Measurements from ENCODE around the gene PGBD5. TPM values are rescaled to one million over a fixed set of nuclear protein-coding genes. Genes with fewer than 3 reads are reported as not detected.

The PGBD5 gene
- total RNA-seq, 1 donor from 2014 or later = 6.6 TPM

DNA sequence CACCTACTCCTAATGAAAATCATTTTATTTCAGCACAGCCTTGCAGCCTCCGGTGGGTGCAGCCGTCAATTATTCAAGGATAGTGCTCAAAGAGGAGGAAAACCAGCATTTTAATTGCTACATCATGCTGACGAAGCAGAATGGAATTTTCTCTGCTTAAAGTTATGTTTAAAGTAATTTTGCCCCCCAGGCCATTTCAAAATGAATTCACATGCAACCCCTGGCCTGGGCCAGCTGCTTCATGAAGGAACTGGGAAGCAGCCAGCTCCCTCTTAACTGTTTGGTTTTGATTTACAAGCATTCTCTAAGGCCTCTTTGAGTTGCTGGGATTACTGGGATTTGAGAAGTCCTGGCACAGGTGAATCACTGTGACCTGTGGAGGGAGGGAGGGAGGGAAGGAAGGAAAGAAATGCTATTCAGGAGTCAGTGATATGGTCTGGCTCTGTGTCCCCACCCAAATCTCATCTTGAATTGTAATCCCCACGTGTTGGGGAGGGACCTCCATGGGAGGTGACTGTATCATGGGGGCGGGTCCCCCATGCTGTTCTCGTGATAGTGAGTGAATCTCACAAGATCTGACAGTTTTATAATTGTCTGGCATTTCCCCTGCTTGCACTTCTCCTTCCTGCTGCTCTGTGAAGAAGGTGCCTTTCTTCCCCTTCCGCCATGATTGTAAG is 66.0 kb downstream of the PGBD5 start:
- intact Hi-C loops (cut with DNase I) = no loop called here
- no peak for ATAC-seq
- DNase-seq (ENCODE audit: low spot score) = no peak

DNA sequence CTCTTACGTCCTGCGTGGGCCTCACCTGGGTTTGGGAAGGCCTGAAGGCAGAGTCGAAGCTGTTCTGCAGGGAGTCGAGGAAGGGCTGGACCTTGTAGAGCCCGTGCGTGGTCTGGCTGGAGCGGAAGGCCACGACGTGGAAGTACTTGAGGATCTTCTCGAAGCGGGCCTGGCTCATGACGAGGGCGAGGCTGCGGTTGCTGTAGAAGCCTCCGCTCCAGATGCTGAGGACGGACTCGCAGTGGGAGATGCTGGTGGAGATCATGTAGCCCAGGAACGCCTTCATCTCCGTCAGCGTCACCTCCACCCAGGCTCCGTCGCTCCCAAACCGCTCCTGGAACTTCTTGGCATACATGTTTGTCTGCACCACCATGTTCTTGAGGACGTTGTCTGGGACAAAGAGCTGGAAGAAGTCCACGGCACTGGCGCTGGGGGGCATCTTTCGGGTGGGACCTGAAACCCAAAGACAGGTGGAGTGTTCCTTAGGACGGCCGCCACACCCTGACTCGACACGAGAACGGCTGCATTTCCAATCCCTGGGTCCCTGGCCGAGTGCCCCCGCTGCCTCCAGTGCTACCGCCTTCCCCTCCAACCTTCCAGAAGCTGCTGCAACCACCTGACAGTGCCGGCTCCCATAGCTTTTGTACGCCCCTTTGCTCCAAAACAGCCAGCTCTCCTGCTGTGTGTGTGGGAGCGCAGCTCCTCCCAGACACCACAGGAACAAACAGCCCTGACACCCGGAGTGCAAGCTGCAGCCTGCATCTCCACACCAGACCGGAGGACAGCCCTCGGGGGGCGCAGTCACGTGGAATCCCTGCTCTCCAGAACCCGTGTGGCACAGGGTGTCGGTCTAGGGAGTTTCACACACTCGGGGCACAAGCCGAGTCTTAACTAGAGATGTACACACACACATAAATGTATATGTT is 69.0 kb downstream of the PGBD5 start:
- intact Hi-C loops (cut with DNase I) = no loop called here
- no peak for ATAC-seq

DNA sequence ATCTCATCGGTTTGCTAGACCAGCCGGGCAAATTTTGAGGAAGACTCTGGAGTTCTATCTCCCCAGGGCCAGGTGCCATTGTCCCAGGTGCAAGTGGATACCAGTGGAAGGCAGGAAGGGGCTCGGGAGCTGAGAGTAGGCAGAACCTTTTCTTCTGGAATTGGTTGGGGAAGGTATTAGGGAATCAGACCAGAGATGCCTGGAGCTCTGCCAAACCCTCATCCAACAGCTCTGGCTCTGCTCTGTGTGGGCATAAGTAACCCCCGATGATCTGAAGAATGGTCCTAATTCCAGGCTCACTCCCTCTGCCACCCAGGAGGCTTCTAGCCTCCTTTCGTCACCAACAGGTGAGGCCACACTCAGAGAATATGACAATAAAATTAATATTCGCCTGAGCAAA is 69.9 kb downstream of the PGBD5 start:
- ATAC-seq = no peak
- intact Hi-C loops (cut with DNase I) = no loop called here
- no peak for DNase-seq (ENCODE audit: low spot score)

More for the DNA sequence above, 69.0 kb downstream of the PGBD5 start:
- no peak for DNase-seq (ENCODE audit: low spot score)

DNA sequence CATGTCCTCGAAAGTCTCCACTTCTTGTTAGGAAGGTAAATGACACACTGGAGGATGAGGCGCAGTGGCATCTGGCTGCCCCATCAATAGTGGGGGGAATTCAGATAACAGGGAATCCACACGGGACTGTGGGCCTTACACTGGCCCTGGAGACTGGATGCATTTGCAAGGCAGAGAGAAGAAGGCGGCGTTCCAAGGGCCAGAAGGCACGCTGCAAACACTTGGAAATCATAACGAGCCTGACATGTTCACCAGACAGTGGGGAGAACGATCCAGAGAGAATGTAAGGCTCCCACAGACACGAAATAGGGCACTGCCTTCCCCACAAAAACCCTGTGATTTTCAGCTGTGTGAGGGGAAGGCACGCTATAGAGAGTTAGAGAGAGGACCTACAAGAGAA is 70.5 kb downstream of the PGBD5 start:
- no peak for ATAC-seq

DNA sequence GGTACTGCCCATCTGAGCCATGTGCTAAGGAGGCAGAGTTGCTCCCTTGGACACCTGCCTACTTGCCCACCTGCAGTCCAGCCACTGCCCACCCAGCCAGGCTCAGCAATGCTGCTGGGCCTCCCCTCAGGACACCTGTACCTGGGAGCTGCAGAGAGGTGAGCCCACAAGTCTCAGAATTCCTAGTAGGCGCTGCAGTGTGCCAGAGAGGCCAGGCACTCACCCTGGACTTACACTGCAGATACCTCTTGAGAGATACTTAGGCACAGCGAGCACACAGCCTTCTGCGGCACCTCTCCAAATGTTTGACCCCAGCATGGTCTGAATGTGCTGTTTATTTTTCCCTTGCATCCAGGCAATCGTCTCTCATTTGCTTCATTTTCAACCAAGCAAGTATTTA is 71.0 kb downstream of the PGBD5 start:
- ATAC-seq (no peak), DNase-seq (ENCODE audit: low spot score) (no peak)
- intact Hi-C loops (cut with DNase I) = no loop called here

More for the DNA sequence above, 70.5 kb downstream of the PGBD5 start:
- intact Hi-C loops (cut with DNase I) = no loop called here
- DNase-seq (ENCODE audit: low spot score) = no peak

DNA sequence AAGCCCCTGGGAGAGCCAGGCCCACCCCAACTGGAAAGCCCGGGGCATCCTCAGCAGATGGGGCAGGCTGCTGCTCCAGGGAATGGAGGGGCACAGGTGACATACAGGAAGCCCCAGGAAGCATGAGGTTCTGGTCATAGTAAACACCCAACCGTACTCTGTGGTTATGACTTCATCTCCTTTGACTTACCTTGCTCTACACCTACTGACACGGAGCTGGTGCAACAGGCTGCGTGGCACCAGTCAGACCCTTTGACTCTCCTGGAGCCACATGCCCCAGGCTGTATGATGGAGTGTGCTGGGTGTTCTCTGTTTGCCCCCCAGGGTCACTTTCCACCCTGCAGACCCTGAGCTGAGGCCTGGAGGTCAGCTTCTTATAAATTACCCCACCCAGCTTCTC is 72.1 kb downstream of the PGBD5 start:
- no peak for DNase-seq (ENCODE audit: low spot score)
- intact Hi-C loops (cut with DNase I) = no loop called here
- ATAC-seq = no peak

DNA sequence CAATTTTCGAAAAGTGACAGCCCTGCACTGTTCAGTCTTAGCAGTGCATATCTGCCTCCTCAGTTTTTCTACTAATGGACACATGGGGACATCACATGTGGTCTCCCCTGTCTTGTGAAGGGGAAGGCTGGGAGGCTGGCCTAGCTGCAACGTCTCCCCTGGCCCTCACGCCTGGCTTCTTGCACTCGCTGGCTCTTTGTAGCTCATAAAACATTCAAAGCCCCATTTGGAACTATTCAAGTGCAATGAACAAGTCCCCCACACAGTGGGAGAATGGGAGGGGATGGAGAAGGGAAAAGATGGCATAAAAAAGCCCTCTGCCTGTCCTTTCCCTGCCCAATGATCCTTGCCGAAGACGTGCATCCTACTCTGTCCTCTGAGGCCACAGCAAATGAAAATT is 73.6 kb downstream of the PGBD5 start:
- DNase-seq (ENCODE audit: low spot score) = no peak
- no peak for ATAC-seq
- intact Hi-C loops (cut with DNase I) = no loop called here

DNA sequence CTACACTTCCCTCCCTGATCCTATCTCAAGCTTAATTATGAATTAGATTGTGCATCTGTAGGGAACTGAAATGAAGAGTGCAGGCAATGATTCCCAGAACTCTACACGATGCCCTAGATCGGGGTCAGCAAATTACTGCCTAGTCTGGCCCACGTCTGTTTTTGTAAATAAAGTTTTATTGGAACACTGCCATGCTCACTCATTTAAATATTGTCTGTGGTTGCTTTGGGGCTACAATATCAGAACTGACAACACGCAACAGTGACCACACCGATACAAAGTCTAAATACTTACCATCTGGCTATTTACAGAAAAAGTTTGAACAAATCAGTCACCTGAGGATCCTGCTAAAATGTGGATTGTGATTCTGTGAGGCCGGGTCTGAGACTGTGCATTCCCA is 74.1 kb downstream of the PGBD5 start:
- intact Hi-C loops (cut with DNase I) = no loop called here
- no peak for ATAC-seq
- no peak for DNase-seq (ENCODE audit: low spot score)

DNA sequence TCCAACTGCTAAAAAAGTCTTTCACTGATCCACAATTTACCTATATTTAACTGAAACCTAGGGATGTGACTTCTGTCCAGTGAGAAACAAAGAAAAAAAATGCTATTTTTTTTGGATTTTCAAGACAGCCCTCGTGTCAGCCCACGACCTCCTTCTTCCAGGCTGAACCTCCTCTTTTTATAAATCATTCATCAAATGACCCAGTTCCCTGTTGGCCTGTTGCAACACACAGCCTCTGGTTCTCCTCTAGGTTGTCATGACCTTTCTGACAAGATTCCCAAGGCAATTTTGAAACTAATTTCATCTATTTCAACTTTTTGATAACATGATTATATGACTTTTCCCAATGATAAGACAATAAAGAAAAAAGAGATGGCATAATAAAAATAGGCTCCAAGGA is 74.6 kb downstream of the PGBD5 start:
- ATAC-seq (peak; percentile 66), DNase-seq (ENCODE audit: low spot score) (no peak)
- intact Hi-C loops (cut with DNase I) = no loop called here

DNA sequence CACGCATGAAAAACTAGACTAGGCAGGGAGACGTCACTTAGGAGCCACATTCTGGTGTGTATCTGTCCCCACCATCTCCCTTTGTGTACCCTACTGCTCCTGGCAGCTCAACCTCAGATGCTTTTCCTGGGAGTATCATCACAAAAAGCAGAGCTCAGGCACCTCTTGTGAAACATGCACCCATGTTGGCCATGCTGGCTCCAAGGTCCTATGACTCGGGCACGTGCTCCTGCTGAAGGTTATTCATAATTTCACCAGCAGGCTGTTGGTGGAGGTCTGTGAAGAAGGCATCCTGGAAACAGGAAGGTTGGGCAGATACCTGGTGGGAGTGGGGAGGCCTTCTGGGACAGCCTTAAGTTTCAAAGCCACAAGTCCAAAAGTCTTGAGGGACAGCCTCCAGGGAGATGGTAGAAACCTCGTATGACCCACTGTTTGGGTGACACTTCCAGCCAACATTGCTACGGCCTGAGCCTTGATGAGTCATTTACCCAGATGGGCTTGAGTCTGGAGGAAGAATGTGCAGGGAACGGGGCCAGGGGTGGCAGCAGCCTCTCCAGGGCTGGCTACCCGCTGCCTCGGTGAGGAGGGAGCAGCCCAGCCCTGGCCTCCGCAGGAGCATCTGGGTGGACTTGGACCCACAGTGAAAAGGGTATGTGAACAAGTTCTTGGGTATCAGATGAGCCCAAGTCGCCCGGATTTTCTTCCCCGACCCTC is 75.8 kb downstream of the PGBD5 start:
- intact Hi-C loops (cut with DNase I) = no loop called here
- DNase-seq (ENCODE audit: low spot score) (no peak), ATAC-seq (no peak)

DNA sequence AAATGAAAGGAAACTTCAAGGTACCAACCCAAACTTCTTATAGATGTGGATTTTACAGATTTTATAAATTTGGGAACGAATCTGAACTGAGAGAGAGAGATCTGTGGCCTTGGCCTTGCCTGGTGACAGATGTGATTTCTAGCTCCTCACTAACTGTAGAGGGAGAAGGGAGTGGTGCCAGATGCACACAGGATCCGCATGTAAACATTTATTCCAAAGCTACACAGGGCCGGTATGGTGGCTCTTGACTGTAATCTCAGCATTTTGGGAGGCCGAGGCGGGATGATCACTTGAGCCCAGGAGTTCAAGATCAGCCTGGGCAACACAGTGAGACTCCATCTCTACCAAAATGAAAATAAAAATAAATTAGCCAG is 77.1 kb downstream of the PGBD5 start:
- DNase-seq (ENCODE audit: low spot score) (no peak), ATAC-seq (no peak)
- intact Hi-C loops (cut with DNase I) = no loop called here

DNA sequence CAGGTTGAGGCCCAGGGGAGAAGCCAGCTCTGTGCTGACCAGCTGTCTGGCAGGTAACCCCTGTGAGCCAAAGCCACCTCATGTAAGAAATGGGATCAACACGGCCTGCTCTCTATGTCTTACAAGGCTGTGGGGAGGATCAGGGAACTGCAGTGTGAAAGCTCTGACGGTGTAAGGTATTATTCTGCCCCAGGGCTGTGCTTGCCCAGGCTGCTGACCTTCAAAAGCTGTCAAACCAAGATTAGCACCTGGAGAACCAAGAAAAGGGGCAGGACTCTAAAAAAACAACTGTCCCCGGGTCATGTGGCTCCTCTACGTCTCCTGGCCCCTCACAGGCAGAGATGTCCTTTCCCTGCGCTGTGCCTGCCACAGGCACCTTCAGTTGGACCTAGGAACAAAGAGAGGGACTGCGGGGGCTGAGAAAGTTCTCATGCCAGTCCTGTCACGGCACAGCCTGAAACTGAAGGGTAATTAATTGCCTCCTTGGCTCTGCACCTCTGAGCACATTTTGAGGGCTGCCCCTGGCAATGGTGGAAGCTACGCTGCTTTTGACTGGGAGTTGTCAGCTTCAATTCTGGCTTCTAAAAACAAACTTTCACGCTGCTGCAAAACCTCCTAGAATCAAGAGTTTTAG is 77.6 kb downstream of the PGBD5 start:
- DNase-seq (ENCODE audit: low spot score) = no peak
- intact Hi-C loops (cut with DNase I) = no loop called here
- ATAC-seq = no peak

DNA sequence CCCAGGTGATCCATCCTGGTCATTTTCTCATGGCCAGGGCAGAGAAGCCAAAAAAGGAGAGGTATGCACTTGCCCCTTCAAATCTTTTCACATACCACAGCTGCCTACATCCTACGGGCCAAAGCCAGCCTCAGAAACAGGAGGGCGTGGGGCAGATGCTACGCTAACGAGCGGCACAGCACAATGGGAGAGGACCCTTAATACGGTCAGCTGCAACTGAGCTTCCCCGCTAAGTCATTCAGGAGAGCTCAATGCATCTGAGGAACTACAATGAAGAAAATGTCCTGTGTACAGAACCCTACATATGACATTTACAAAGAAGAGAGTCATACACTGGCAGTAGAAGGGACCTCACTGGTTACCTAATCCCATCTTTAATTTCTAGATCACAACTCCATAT is 78.2 kb downstream of the PGBD5 start:
- DNase-seq (ENCODE audit: low spot score) (no peak), ATAC-seq (no peak)
- intact Hi-C loops (cut with DNase I) = no loop called here

DNA sequence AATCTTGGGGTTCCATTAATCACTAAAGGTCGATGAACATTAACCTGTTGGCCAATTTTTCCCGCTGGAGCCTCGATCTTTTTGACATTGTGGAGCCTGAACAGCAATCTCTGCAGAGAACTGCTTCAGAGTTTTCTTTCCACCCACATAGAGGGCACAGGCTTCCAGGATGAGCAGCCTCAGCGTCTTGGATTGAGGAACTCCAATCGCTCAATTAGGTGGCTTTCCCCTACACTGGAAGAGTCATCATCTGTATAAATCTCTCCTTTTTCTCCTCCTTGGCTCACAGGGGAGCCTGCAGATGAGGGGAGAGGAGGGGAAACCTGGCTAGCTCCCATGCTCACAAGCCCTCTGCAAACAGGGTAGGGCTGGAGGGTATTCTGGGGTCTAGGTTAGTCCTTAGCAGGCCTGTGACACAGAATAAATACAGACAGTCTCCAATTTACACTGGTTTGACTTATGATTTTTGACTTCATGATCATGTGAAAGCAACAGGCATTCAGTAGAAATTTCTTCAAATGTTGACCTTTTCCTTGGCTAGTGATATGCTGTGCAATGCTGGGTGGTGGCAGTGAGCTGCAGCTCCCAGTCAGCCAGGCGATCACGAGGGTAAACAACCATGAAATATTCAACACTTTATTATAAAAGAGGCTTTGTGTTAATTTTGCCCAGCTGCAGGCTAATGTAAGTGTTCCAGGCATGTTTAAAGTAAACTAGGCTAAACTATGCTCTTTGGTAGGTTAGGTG is 80.8 kb downstream of the PGBD5 start:
- intact Hi-C loops (cut with DNase I) = no loop called here
- ATAC-seq = peak; percentile 88
- no peak for DNase-seq (ENCODE audit: low spot score)

DNA sequence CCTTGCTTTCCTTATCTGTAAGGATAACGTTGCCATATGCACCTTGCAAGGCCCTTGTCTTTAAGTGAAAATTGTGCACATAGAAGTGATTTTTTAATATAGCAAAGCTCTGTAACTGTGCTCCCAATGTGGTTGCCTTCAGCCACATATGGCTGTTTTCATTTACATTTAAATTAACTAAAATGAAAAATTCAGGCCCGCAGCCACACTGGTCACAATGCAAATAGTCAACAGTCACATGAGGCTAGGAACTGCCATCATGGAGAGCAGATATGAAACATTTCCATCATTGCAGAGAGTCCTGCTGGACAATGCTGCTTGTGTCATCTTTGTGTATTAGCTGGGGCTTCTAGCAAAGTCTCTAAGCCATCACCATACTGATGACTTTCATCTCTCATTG is 83.4 kb downstream of the PGBD5 start:
- DNase-seq (ENCODE audit: low spot score) = no peak
- ATAC-seq = no peak
- intact Hi-C loops (cut with DNase I) = no loop called here

DNA sequence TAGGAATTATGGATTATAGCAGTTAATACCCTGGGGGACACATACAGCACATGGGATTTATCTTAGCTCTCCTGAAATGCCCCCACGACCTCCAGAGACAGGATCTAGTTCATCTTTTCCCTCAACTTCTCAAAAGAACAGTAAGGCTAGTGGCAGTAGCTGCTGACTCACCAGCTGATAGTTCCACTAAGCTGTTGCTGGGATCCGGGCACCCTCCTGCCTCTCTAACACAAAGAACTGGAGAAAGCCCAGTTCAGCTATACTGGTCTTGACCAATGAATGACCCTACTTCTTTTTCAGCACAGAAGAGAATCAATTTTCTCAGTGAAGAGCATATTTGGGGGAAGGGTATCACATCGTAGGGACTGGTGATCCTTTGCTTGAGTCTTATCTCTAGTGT is 84.1 kb downstream of the PGBD5 start:
- no peak for DNase-seq (ENCODE audit: low spot score)
- intact Hi-C loops (cut with DNase I) = no loop called here
- ATAC-seq = no peak

DNA sequence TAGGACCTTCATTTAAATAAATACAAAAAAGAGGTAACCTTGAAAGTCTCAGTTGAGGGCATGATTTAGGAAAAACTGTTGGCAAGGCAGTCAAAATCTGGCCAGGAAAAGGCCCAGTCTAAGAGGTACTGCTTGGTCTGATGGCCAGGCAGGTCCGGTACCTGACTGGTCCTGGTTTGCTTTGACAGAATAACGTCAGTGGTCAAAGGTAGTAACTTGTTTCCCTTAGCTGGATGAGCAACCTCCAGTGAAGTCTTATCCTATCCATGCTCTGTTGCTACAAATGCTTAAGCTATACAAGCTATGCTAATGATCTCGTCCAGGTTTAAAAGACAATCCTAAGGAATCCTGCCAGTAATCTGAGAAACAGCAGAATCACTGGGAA is 85.0 kb downstream of the PGBD5 start:
- no peak for ATAC-seq

DNA sequence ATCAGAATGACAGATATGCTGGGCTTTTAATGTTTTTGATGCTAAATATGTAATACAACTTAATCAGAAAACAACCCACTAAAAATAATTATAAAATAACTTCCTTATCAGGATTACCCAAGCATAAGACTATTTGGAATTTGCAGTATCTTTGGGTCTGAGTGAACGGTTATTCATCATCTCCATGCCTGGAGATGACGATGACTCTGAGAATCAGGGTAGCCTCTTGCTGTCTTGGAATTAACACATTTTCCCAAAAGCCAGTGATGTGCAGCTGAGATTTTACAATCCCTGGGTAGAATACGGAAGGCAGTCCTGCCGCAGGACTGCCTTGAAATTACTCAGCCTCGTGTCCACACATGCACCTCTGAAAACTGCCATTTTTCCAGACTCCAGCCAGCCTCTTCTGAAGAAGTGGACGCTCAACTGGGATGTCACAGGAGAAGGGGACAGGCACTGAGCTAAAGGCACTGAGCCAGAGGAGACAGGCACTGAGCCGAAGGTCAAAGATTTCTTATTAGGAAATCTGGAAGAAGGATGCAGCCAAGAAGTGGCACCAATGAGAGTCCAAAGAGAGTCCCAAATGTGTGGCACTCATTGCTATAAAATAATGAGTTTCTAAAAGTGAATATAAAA is 85.5 kb downstream of the PGBD5 start:
- intact Hi-C loops (cut with DNase I) = no loop called here
- ATAC-seq (no peak), DNase-seq (ENCODE audit: low spot score) (no peak)

More for the DNA sequence above, 85.0 kb downstream of the PGBD5 start:
- DNase-seq (ENCODE audit: low spot score) = no peak
- intact Hi-C loops (cut with DNase I) = no loop called here
